NT2/D1 (cell line): ENCODE measurements around the gene UBAC2.

Source experiments
- DNase-seq: peaks from one replicate; pipeline ENCODE4 v3.0.0-alpha.2; 2011; ENCODE audit warnings: low read depth, low spot score
- H3K27me3 ChIP-seq: 2 replicates; pipeline ENCODE4 v1.6.0; 2011; ENCODE audit warnings: mild to moderate bottlenecking; ENCODE audit not compliant: insufficient read length, insufficient read depth
- H3K36me3 ChIP-seq: 2 replicates; pipeline ENCODE4 v1.6.1; 2011; ENCODE audit warnings: mild to moderate bottlenecking, low read length, mixed read lengths; ENCODE audit not compliant: insufficient read depth, insufficient read length
- H3K4me1 ChIP-seq: 2 replicates; pipeline ENCODE4 v1.5.1; 2011; ENCODE audit not compliant: insufficient read depth, insufficient read length
- H3K4me3 ChIP-seq: 2 replicates; pipeline ENCODE4 v1.5.1; 2011; ENCODE audit warnings: low read depth; ENCODE audit not compliant: insufficient read length
- H3K9ac ChIP-seq: 2 replicates; pipeline ENCODE4 v1.6.0; 2011; ENCODE audit warnings: low read depth; ENCODE audit not compliant: insufficient read length
- H3K9me3 ChIP-seq: 2 replicates; pipeline ENCODE4 v1.5.1; 2011; ENCODE audit warnings: mild to moderate bottlenecking, low read length; ENCODE audit not compliant: insufficient read depth
- SUZ12 ChIP-seq: IDR thresholded peaks from 2 replicates; pipeline ENCODE4 v1.6.1; 2011; ENCODE audit not compliant: insufficient read length, insufficient read depth; ENCODE audit errors: extremely low read depth
- YY1 ChIP-seq: IDR thresholded peaks from 2 replicates; pipeline ENCODE4 v1.6.1; 2011; ENCODE audit not compliant: insufficient read length, insufficient read depth
- ZNF274 ChIP-seq: IDR thresholded peaks from 2 replicates; pipeline ENCODE4 v1.6.1; 2011; ENCODE audit warnings: mild to moderate bottlenecking, low read depth, low read length

UBAC2 gene

GRCh38 chr13:99363949-99364348 lies 163.3 kb downstream of the UBAC2 start:
- no peak for TF ChIP-seq SUZ12
- no peak for TF ChIP-seq ZNF274
- TF ChIP-seq YY1, result no peak
- no peak for DNase-seq
- Histone ChIP-seq H3K9me3 (no peaks in the 10 kb centered on the region), H3K27me3 (no peaks in the 10 kb centered on the region), H3K36me3 (peaks cover 15% of the 10 kb centered on the region), H3K9ac (no peak overlapping the region), H3K4me1 (no peaks in the 10 kb centered on the region), H3K4me3 (no peak overlapping the region)

DNA sequence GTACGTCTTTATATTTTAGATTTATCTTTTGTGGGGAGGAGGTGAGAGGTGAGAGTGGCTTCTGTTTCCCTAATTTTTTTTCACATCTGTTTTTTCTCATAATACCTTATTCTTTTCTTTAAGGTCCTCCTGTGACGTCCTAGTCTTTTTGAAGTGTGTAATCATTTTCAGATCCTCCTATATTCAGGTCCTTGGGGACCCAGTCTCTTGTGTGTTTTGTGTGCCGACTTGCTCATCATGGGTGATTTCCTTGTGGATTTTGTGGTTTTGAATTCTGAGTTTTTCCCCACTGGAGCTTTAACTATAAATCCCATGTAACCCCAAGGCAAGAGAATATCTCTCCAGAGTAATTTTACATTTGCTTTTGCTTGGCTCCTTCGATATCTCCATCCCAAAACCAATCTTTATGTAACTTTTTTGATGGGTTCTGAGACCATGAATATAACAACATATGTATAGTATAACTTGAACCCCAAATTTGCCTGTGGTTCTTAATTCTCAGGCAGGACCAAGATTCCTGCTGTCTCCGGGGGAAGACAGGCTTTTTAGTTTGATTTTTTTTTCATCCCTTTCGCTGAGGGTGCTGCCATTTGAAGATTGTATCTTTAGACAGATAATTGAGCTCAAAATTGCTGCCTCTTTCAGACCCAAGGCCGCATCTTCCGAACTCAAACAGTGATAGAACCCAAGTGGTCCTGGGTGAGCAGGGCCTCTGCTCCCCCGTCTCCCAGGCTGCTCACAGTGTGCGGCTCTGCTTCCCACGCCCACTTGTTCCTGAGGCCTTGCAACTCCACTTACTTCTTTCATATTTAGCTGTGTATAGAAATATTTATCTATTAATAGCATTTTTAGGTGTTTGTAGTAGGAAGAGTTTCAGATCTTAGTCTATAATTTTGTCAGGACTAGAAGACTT lies 165.7 kb downstream of the UBAC2 start:
- no peak for DNase-seq
- peaks cover 6% of the 10 kb centered on the region for H3K36me3 ChIP-seq
- TF ChIP-seq SUZ12, result no peak
- no peak for TF ChIP-seq ZNF274
- no peak for TF ChIP-seq YY1
- H3K4me1 ChIP-seq, result no peaks in the 10 kb centered on the region
- H3K9ac ChIP-seq, result no peak overlapping the region
- H3K9me3 ChIP-seq, result no peaks in the 10 kb centered on the region
- no peaks in the 10 kb centered on the region for H3K27me3 ChIP-seq
- H3K4me3 ChIP-seq, result no peak overlapping the region

- no peaks in the 10 kb centered on the region for H3K4me1 ChIP-seq
- no peak overlapping the region for H3K4me3 ChIP-seq
- H3K36me3 ChIP-seq, result peaks cover 10% of the 10 kb centered on the region
- TF ChIP-seq ZNF274 (no peak), SUZ12 (no peak), YY1 (no peak)
- H3K9me3 ChIP-seq, result no peaks in the 10 kb centered on the region
- H3K27me3 ChIP-seq, result no peaks in the 10 kb centered on the region
- no peak for DNase-seq
- H3K9ac ChIP-seq, result no peak overlapping the region
Observed at GRCh38 chr13:99367106-99367616, 166.5 kb downstream of the UBAC2 start.

- no peak for DNase-seq
- H3K27me3 ChIP-seq, result no peaks in the 10 kb centered on the region
- no peaks in the 10 kb centered on the region for H3K9me3 ChIP-seq
- H3K4me3 ChIP-seq, result no peak overlapping the region
- H3K4me1 ChIP-seq, result no peaks in the 10 kb centered on the region
- TF ChIP-seq ZNF274, result no peak
- TF ChIP-seq SUZ12, result no peak
- TF ChIP-seq YY1, result no peak
- H3K36me3 ChIP-seq, result peaks cover 10% of the 10 kb centered on the region
- no peak overlapping the region for H3K9ac ChIP-seq
Observed at GRCh38 chr13:99367663-99368448, 167.2 kb downstream of the UBAC2 start.

DNA sequence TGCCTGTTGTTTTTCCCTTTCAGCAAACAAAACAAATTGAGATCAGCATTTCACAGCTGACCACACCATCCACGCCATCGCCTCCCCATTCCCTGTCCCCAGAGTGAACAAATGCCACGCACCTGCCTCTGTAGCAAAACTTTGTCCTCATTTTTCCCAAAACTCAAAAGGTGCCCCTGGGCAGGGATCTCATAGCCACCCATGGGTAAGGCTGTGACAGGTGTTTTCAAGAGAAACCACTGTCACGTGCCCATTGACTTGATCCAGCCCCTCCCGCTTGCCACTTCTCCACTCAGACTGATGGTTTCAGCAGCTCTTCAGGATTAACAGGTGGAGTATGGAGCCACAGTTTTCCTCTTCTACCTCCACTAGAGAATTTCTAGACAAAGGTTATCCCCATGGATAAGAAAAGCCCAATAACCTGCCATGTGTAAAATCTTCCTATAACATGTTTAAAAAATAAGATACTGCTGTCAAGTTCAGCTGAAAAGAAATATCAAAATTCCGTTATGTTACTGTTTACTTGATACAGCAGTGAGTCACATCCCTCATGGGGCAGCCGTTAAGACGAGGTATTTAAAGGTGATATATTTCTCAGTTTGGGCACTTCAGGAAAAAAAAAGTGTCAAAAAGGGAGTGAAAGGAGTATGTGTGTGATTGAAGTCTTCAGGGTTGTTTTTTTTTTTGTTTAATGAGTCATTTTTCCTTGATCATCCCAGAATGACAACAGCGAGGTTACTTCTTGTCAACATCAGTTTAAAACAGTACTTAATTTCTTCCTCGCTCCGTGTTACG lies 170.0 kb downstream of the UBAC2 start:
- TF ChIP-seq SUZ12, result no peak
- TF ChIP-seq ZNF274, result no peak
- TF ChIP-seq YY1, result no peak
- Histone ChIP-seq H3K36me3 (peaks cover 10% of the 10 kb centered on the region), H3K9ac (no peak overlapping the region)

GRCh38 chr13:99371956-99372355 lies 171.3 kb downstream of the UBAC2 start:
- no peaks in the 10 kb centered on the region for H3K4me1 ChIP-seq
- DNase-seq, result no peak
- no peak overlapping the region for H3K4me3 ChIP-seq
- no peak for TF ChIP-seq ZNF274
- TF ChIP-seq YY1, result no peak
- no peak for TF ChIP-seq SUZ12
- H3K9ac ChIP-seq, result no peak overlapping the region
- no peaks in the 10 kb centered on the region for H3K9me3 ChIP-seq
- H3K36me3 ChIP-seq, result peaks cover 10% of the 10 kb centered on the region
- no peaks in the 10 kb centered on the region for H3K27me3 ChIP-seq

More for the DNA sequence above, 170.0 kb downstream of the UBAC2 start:
- DNase-seq, result no peak
- H3K9me3 ChIP-seq, result no peaks in the 10 kb centered on the region
- no peaks in the 10 kb centered on the region for H3K4me1 ChIP-seq
- no peak overlapping the region for H3K4me3 ChIP-seq
- no peaks in the 10 kb centered on the region for H3K27me3 ChIP-seq
